Middle frontal gyrus (tissue), 1 donor: ENCODE results near the gene DSCAM.

ENCODE experiments used
- DNase-seq: peaks from one replicate; pipeline ENCODE4 v3.0.0-alpha.2; 2015; ENCODE audit warnings: low spot score; ENCODE audit errors: extremely low spot score

DSCAM gene

GRCh38 chr21:40769231-40769630 lies 77.7 kb downstream of the DSCAM start:
- no peak for DNase-seq

- no peak for DNase-seq
Measured at GRCh38 chr21:40768056-40768455, 78.9 kb downstream of the DSCAM start.

- DNase-seq, result no peak
Measured at GRCh38 chr21:40766381-40766780, 80.6 kb downstream of the DSCAM start.

GRCh38 chr21:40765811-40766210 lies 81.1 kb downstream of the DSCAM start:
- DNase-seq, result no peak

GRCh38 chr21:40760821-40761220 lies 86.1 kb downstream of the DSCAM start:
- DNase-seq, result no peak

GRCh38 chr21:40759061-40759460 lies 87.9 kb downstream of the DSCAM start:
- no peak for DNase-seq

GRCh38 chr21:40757366-40757765 lies 89.6 kb downstream of the DSCAM start:
- DNase-seq, result no peak

- no peak for DNase-seq
Measured at GRCh38 chr21:40754466-40754865, 92.5 kb downstream of the DSCAM start.

- DNase-seq, result no peak
Measured at GRCh38 chr21:40753756-40754155, 93.2 kb downstream of the DSCAM start.

GRCh38 chr21:40752125-40752524 lies 94.8 kb downstream of the DSCAM start:
- no peak for DNase-seq

- DNase-seq, result no peak
Measured at GRCh38 chr21:40751221-40751620, 95.7 kb downstream of the DSCAM start.

- no peak for DNase-seq
Measured at GRCh38 chr21:40736145-40736544, 110.8 kb downstream of the DSCAM start.

- DNase-seq, result no peak
Measured at GRCh38 chr21:40733024-40733397, 113.9 kb downstream of the DSCAM start.

GRCh38 chr21:40732253-40733023 lies 114.5 kb downstream of the DSCAM start:
- DNase-seq, result no peak

- DNase-seq, result no peak
Measured at GRCh38 chr21:40731206-40731605, 115.8 kb downstream of the DSCAM start.

- DNase-seq, result no peak
Measured at GRCh38 chr21:40730426-40730800, 116.5 kb downstream of the DSCAM start.

- no peak for DNase-seq
Measured at GRCh38 chr21:40729761-40730425, 117.1 kb downstream of the DSCAM start.

GRCh38 chr21:40723966-40724365 lies 123.0 kb downstream of the DSCAM start:
- no peak for DNase-seq

GRCh38 chr21:40723317-40723716 lies 123.6 kb downstream of the DSCAM start:
- DNase-seq, result no peak

GRCh38 chr21:40719615-40720014 lies 127.3 kb downstream of the DSCAM start:
- no peak for DNase-seq

- DNase-seq, result no peak
Measured at GRCh38 chr21:40717028-40717427, 129.9 kb downstream of the DSCAM start.

GRCh38 chr21:40714536-40714935 lies 132.4 kb downstream of the DSCAM start:
- DNase-seq, result no peak

- no peak for DNase-seq
Measured at GRCh38 chr21:40707656-40708244, 139.2 kb downstream of the DSCAM start.
